IMR-90 (cell line): ENCODE measurements around the gene COG8. TPM values are rescaled to one million over a fixed set of nuclear protein-coding genes. Genes with fewer than 3 reads are reported as not detected.

Experiments used
- ATAC-seq: fragments of 200-7000 bp; cut with Tn5 transposase; 2 replicates; pipeline ENCODE4 v1.9.1; 2020; ENCODE audit warnings: low read depth, mild to moderate bottlenecking, moderate library complexity
- BruUV-seq: library from RNA; stranded (reverse); fragments of 400-500 nt; replicated peaks from 2 replicates; lab custom pipeline; 2021; lab: Mats Ljungman, UMichigan
- CTCF ChIA-PET: fragments of 300-600 bp; formaldehyde crosslinking; extraction: SDS; loops from one replicate; lab custom pipeline; 2021; ENCODE audit warnings: antibody characterized with exemption; lab: Yijun Ruan, JAX
- POLR2A ChIA-PET: fragments of 300-600 bp; sonication (Branson Sonifier 250); formaldehyde crosslinking; loops from one replicate; lab custom pipeline; 2022; ENCODE audit warnings: antibody characterized with exemption; ENCODE audit not compliant: unreplicated experiment; lab: Charles Lee
- DNase-seq: peaks from one replicate; pipeline ENCODE4 v3.0.0; 2013
- H2AFZ ChIP-seq: replicated peaks from 2 replicates; pipeline ENCODE3; 2013; ENCODE audit warnings: low read length, mild to moderate bottlenecking; ENCODE audit not compliant: poor library complexity
- H2AK5ac ChIP-seq: 2 replicates; pipeline ENCODE4 v1.6.1; 2013; ENCODE audit warnings: low read depth, low read length, inconsistent platforms
- H2AK9ac ChIP-seq: replicated peaks from 2 replicates; pipeline ENCODE3; 2013; ENCODE audit warnings: mild to moderate bottlenecking, low read depth, low read length, moderate library complexity; ENCODE audit not compliant: poor library complexity
- H2BK120ac ChIP-seq: 2 replicates; pipeline ENCODE4 v1.6.1; 2013; ENCODE audit warnings: low read depth, low read length, inconsistent platforms
- H2BK15ac ChIP-seq: 3 replicates; pipeline ENCODE4 v1.6.1; 2013; ENCODE audit warnings: low read depth, low read length, inconsistent platforms
- H2BK20ac ChIP-seq: 2 replicates; pipeline ENCODE4 v1.6.1; 2013; ENCODE audit warnings: low read depth, mild to moderate bottlenecking, inconsistent platforms, low read length, moderate library complexity
- H2BK5ac ChIP-seq: 2 replicates; pipeline ENCODE4 v1.6.1; 2013; ENCODE audit warnings: mild to moderate bottlenecking, low read depth, low read length, inconsistent platforms; ENCODE audit not compliant: poor library complexity, severe bottlenecking
- H3K14ac ChIP-seq: replicated peaks from 2 replicates; pipeline ENCODE4 v1.6.1; 2013; ENCODE audit warnings: low read depth, low read length, inconsistent platforms
- H3K18ac ChIP-seq: 2 replicates; pipeline ENCODE4 v1.6.1; 2013; ENCODE audit warnings: low read depth, low read length, control low read depth
- H3K23ac ChIP-seq: 2 replicates; pipeline ENCODE4 v1.6.1; 2013; ENCODE audit warnings: low read depth, low read length, inconsistent platforms
- H3K27ac ChIP-seq: 2 replicates; pipeline ENCODE4 v1.5.1; 2013; ENCODE audit warnings: mild to moderate bottlenecking, control low read depth, low read length; ENCODE audit not compliant: insufficient read depth
- H3K27me3 ChIP-seq: 2 replicates; pipeline ENCODE4 v1.6.1; 2013; ENCODE audit warnings: low read length; ENCODE audit not compliant: control insufficient read depth, insufficient read depth
- H3K36me3 ChIP-seq: 2 replicates; pipeline ENCODE4 v1.6.1; 2013; ENCODE audit warnings: low read length, mixed read lengths; ENCODE audit not compliant: control insufficient read depth, insufficient read depth
- H3K4ac ChIP-seq: 2 replicates; pipeline ENCODE4 v1.6.1; 2013; ENCODE audit warnings: low read depth, low read length, inconsistent platforms
- H3K4me1 ChIP-seq: 2 replicates; pipeline ENCODE4 v1.6.1; 2013; ENCODE audit warnings: low read length, mixed read lengths; ENCODE audit not compliant: control insufficient read depth, insufficient read depth
- H3K4me2 ChIP-seq: 2 replicates; pipeline ENCODE4 v1.6.1; 2013; ENCODE audit warnings: low read depth, mild to moderate bottlenecking, control low read depth, low read length, moderate library complexity
- H3K4me3 ChIP-seq: 2 replicates; pipeline ENCODE4 v1.5.1; 2013; ENCODE audit warnings: low read depth, mild to moderate bottlenecking, control low read depth, low read length, moderate library complexity; ENCODE audit not compliant: insufficient read depth
- H3K56ac ChIP-seq: 2 replicates; pipeline ENCODE4 v1.6.1; 2013; ENCODE audit warnings: low read length, inconsistent platforms; ENCODE audit not compliant: insufficient read depth; ENCODE audit errors: extremely low read depth
- H3K79me1 ChIP-seq, 2 experiments: 2 replicates each; pipeline ENCODE4 v1.6.1; 2013; ENCODE audit warnings: low read length in 2 of 2, inconsistent platforms in 1 of 2, low read depth in 1 of 2
- H3K9ac ChIP-seq: 2 replicates; pipeline ENCODE4 v1.6.1; 2013; ENCODE audit warnings: low read depth, low read length, control low read depth
- H3K9me1 ChIP-seq: 2 replicates; pipeline ENCODE4 v1.6.1; 2013; ENCODE audit warnings: low read length, inconsistent platforms; ENCODE audit not compliant: insufficient read depth
- H3K9me3 ChIP-seq: 2 replicates; pipeline ENCODE4 v1.6.1; 2013; ENCODE audit warnings: low read length; ENCODE audit not compliant: control insufficient read depth, insufficient read depth
- H4K20me1 ChIP-seq: 2 replicates; pipeline ENCODE4 v1.6.1; 2013; ENCODE audit warnings: low read length, inconsistent platforms; ENCODE audit not compliant: insufficient read depth
- H4K5ac ChIP-seq: 2 replicates; pipeline ENCODE4 v1.6.1; 2013; ENCODE audit warnings: mild to moderate bottlenecking, low read depth, low read length, control low read depth
- H4K8ac ChIP-seq, 2 experiments: 2 replicates each; pipeline ENCODE4 v1.6.1; 2013; ENCODE audit warnings: low read depth in 2 of 2, low read length in 2 of 2, control low read depth in 1 of 2, inconsistent platforms in 1 of 2
- H4K91ac ChIP-seq: 2 replicates; pipeline ENCODE4 v1.6.1; 2013; ENCODE audit warnings: low read depth, low read length, inconsistent platforms; ENCODE audit not compliant: insufficient read depth
- BHLHE40 ChIP-seq: fragments of 150-350 bp; IDR thresholded peaks from 2 replicates; pipeline ENCODE4 v1.6.1; 2016; ENCODE audit warnings: mild to moderate bottlenecking, low read depth, low read length
- CEBPB ChIP-seq: IDR thresholded peaks from 2 replicates; pipeline ENCODE4 v1.6.1; 2012; ENCODE audit warnings: low read depth, low read length, improper control_type of control experiment
- CHD1 ChIP-seq: IDR thresholded peaks from 2 replicates; pipeline ENCODE4 v1.6.1; 2012; ENCODE audit warnings: low read depth, low read length, improper control_type of control experiment
- FOS ChIP-seq: fragments of 150-350 bp; IDR thresholded peaks from 2 replicates; pipeline ENCODE4 v1.6.1; 2016; ENCODE audit warnings: low read depth, low read length
- MAFK ChIP-seq: IDR thresholded peaks from 2 replicates; pipeline ENCODE4 v1.6.1; 2012; ENCODE audit warnings: low read depth, low read length, improper control_type of control experiment
- MAZ ChIP-seq: IDR thresholded peaks from 2 replicates; pipeline ENCODE4 v1.6.1; 2012; ENCODE audit warnings: low read depth, mild to moderate bottlenecking, low read length, improper control_type of control experiment, moderate library complexity, borderline replicate concordance
- MXI1 ChIP-seq: IDR thresholded peaks from 2 replicates; pipeline ENCODE4 v1.6.1; 2012; ENCODE audit warnings: low read depth, mild to moderate bottlenecking, low read length, moderate library complexity, borderline replicate concordance
- NFE2L2 ChIP-seq: fragments of 150-350 bp; IDR thresholded peaks from 2 replicates; pipeline ENCODE4 v1.6.1; 2016; ENCODE audit warnings: low read depth, mild to moderate bottlenecking, low read length
- POLR2A ChIP-seq: IDR thresholded peaks from 2 replicates; pipeline ENCODE4 v1.6.1; 2012; ENCODE audit warnings: mild to moderate bottlenecking, low read depth, low read length
- RAD21 ChIP-seq: IDR thresholded peaks from 2 replicates; pipeline ENCODE4 v1.6.1; 2012; ENCODE audit warnings: low read length, improper control_type of control experiment
- RCOR1 ChIP-seq: IDR thresholded peaks from 2 replicates; pipeline ENCODE4 v1.6.1; 2012; ENCODE audit warnings: mild to moderate bottlenecking, low read length, improper control_type of control experiment; ENCODE audit not compliant: insufficient replicate concordance
- RFX5 ChIP-seq: IDR thresholded peaks from 2 replicates; pipeline ENCODE4 v1.8.0; 2012; ENCODE audit warnings: low read depth, mild to moderate bottlenecking, low read length, moderate library complexity
- SMC3 ChIP-seq: fragments of 150-350 bp; IDR thresholded peaks from 2 replicates; pipeline ENCODE4 v1.6.1; 2016; ENCODE audit warnings: low read depth, mild to moderate bottlenecking, antibody characterized with exemption, low read length, moderate library complexity
- WGBS, 2 experiments: methylation state at CpG; one replicate each; pipeline versions ENCODE4 v1.1.5 to v1.1.7; 2013; ENCODE audit warnings: missing lambda C conversion rate in 2 of 2; ENCODE audit not compliant: insufficient read length in 1 of 2; ENCODE audit errors: extremely low coverage in 2 of 2; 5-methylcytosine and 5-hydroxymethylcytosine counted together
- dilution Hi-C: fragments of 300-500 bp; cut with HindIII; formaldehyde crosslinking; loops from one replicate; pipeline ENCODE4 v1.14.3; 2018; ENCODE audit warnings: low sequenced_read_pairs; ENCODE audit not compliant: unreplicated experiment
- in situ Hi-C: fragments of 300-500 bp; cut with MboI; formaldehyde crosslinking; loops from 3 replicates; pipeline ENCODE4 v1.14.3; 2019; ENCODE audit warnings: low sequenced_read_pairs, inconsistent platforms, mixed read lengths
- intact Hi-C: fragments of 100-400 bp; cut with micrococcal nuclease; formaldehyde crosslinking; loops from 2 replicates; pipeline ENCODE4 v1.10.0; 2022
- polyA plus RNA-seq, 3 experiments: library from polyadenylated mRNA; depleted of rRNA; stranded (reverse); fragments of >200 nt; gene quantifications; 2 replicates each; pipeline ENCODE4 v1.2.3, GENCODE V29; 2012; ENCODE audit warnings: low replicate concordance in 1 of 3
- total RNA-seq: library from RNA; depleted of rRNA; stranded (reverse); fragments of >200 nt; gene quantifications from 2 replicates; pipeline ENCODE4 v1.2.3, GENCODE V29; 2012
- TF ChIP-seq, protein P1 (sequence below): fragments of 150-350 bp; IDR thresholded peaks from 2 replicates; pipeline ENCODE4 v1.6.1; 2017; ENCODE audit warnings: mild to moderate bottlenecking, antibody characterized with exemption, low read length, low read depth
- TF ChIP-seq, protein P2 (sequence below): fragments of 150-350 bp; IDR thresholded peaks from 2 replicates; pipeline ENCODE4 v1.6.1; 2016; ENCODE audit warnings: low read depth, mild to moderate bottlenecking, low read length, moderate library complexity, borderline replicate concordance

COG8 gene
- total and polyA plus RNA-seq, 2 of the 4 experiments (the other 2 are of a cell fraction): 23.4 to 26.2 TPM

DNA sequence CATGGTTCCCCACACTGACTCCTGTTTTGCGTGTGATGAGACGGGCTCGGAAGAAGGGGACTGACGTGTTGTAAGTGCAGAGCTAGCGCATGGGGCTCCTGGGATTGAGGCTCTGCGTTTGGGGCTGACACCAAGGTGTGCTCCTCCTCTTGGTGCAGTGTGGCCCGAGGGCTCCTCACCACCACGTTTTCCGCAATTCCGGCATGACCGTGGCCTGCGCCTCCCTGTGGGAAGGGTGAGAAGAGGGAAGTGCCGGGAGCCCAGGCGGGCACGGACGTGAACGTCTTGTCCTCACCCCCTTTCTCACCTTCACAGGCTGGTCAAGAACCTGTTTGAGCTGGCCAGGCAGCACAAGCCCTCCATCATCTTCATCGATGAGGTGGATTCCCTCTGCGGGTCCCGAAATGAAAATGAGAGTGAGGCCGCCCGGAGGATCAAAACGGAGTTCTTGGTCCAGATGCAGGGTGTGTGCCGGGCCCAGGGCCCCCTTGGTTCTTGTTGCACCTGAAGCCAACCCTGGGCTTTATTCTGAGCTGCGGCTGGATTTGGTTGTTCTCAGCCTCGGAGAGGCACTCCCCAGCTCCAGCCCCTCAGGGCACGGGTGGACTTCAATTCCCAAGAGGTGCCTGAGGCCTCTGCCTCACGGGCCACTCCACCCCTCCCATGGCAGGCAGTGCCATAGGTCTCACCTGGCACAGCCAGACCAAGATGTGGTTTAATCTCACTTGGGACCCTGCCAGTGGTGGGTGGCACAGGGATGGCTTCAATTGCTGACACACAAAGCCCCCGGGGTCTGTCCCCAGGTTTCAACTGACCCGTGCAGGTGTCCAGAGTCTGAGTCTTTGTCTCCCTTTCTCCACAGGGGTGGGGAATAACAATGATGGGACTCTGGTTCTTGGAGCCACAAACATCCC lies 19.3 kb downstream of the COG8 start (continued):
- TF ChIP-seq POLR2A (no peak), RAD21 (no peak)

DNA sequence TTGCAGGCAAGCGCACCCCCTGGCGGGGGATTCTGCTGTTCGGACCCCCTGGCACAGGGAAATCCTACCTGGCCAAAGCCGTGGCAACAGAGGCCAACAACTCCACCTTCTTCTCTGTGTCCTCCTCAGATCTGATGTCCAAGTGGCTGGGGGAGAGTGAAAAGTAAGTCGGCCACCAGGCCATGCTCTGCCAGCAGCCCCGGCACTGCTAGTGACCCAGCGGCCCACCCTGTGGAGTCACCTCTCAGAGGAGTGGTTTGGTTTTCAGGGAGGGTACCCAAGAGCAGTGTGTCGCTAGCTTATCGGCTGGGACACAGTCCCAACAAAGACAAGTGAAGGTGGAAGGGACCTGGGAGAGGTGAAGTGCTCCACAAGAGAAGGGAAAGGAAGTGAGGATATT lies 20.0 kb downstream of the COG8 start:
- Histone ChIP-seq H4K8ac (no peak overlapping the region), H2AK9ac (no peak overlapping the region), H3K27ac (no peak overlapping the region), H4K91ac (no peak overlapping the region), H3K56ac (no peak overlapping the region), H4K5ac (no peak overlapping the region), H3K79me1 (peaks cover 41 to 84% of the 10 kb centered on the region in 2 experiments), H3K18ac (no peak overlapping the region), H3K9ac (no peak overlapping the region), H2AFZ (peak overlapping the region; percentile 32), H3K4me2 (no peak overlapping the region), H2BK20ac (no peak overlapping the region), H2AK5ac (no peak overlapping the region), H2BK120ac (no peak overlapping the region), H3K9me1 (peaks cover 3% of the 10 kb centered on the region; the same call in 1 of the 2 replicates), H3K4ac (no peak overlapping the region), H3K9me3 (no peaks in the 10 kb centered on the region), H3K27me3 (no peaks in the 10 kb centered on the region), H3K4me1 (no peaks in the 10 kb centered on the region), H3K36me3 (peaks cover 85% of the 10 kb centered on the region), H4K20me1 (peaks cover 43% of the 10 kb centered on the region), H3K14ac (no peak overlapping the region), H3K23ac (no peak overlapping the region), H2BK5ac (no peak overlapping the region), H2BK15ac (no peak overlapping the region), H3K4me3 (no peak overlapping the region)
- no TSS peak for BruUV-seq
- POLR2A ChIA-PET: no interaction called here
- dilution Hi-C loops (no loop called here), intact Hi-C loops (no loop called here), in situ Hi-C loops (no loop called here)
- DNase-seq (no peak), ATAC-seq (no peak)
- 100% methylated on average over 1 of the region's 9 CpGs; no CpG with 5 or more reads in 1 of the 2 experiments for WGBS, 2 experiments
- CTCF ChIA-PET: no interaction called here
- TF ChIP-seq, protein P1, sequence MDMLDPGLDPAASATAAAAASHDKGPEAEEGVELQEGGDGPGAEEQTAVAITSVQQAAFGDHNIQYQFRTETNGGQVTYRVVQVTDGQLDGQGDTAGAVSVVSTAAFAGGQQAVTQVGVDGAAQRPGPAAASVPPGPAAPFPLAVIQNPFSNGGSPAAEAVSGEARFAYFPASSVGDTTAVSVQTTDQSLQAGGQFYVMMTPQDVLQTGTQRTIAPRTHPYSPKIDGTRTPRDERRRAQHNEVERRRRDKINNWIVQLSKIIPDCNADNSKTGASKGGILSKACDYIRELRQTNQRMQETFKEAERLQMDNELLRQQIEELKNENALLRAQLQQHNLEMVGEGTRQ: no peak
- TF ChIP-seq RAD21 (no peak), FOS (no peak), CHD1 (no peak), BHLHE40 (no peak), MXI1 (no peak), MAFK (no peak), RFX5 (no peak), CEBPB (no peak), POLR2A (no peak), RCOR1 (no peak), MAZ (no peak), SMC3 (no peak), NFE2L2 (no peak)
- TF ChIP-seq, protein P2, sequence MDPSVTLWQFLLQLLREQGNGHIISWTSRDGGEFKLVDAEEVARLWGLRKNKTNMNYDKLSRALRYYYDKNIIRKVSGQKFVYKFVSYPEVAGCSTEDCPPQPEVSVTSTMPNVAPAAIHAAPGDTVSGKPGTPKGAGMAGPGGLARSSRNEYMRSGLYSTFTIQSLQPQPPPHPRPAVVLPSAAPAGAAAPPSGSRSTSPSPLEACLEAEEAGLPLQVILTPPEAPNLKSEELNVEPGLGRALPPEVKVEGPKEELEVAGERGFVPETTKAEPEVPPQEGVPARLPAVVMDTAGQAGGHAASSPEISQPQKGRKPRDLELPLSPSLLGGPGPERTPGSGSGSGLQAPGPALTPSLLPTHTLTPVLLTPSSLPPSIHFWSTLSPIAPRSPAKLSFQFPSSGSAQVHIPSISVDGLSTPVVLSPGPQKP: no peak
